Posterior cingulate gyrus (tissue), 11 donors: ENCODE data around the gene ITGAL.
"Not testable (repeated sequence)": the region's sequence is repeated elsewhere in the genome, so short reads cannot be mapped to it uniquely, and the experiment has no call there.

Source experiments
- DNase-seq, 10 donors: peaks; one replicate each; pipeline versions ENCODE4 v3.0.0 to v3.0.0-alpha.2; 2020 to 2021; ENCODE audit warnings: mixed read lengths in 3 of 10
- intact Hi-C: fragments of 100-400 bp; cut with DNase I; formaldehyde crosslinking; loops from one replicate; pipeline ENCODE4 v1.15.1; 2023

Gene ITGAL

DNA sequence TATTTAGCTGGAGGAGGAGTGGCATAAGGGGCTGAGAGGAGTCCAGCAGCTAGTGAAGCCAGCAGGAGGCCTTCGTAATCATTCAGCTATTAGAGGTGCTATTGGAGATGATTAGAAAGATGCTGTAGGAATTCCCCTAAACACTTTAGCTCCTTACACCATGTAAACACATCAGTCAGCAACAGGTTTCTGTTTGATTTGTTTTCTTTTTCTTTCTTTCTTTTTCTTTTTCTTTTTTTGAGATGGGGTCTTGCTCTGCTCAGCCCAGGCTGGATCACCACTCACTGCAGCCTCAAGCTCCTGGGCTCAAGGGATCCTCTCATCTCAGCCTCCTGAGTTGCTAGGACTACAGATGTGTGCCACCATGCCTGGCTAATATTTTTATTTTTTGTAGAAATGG is 16.2 kb upstream of the ITGAL start:
- intact Hi-C loops = no loop called here
- peak in 1 of 10 donors; percentile 12 for DNase-seq

GRCh38 chr16:30457256-30457655 is 15.3 kb upstream of the ITGAL start:
- DNase-seq = peak in 1 of 10 donors; percentile 17
- intact Hi-C loops = no loop called here

- peak in 2 of 10 donors; percentile 4 to 32 for DNase-seq
- intact Hi-C loops = no loop called here
Measured at GRCh38 chr16:30457743-30458560, 14.6 kb upstream of the ITGAL start.

- peak in 2 of 10 donors; percentile 44 to 52 for DNase-seq
- intact Hi-C loops = no loop called here
Measured at GRCh38 chr16:30458561-30459394, 13.8 kb upstream of the ITGAL start.

DNA sequence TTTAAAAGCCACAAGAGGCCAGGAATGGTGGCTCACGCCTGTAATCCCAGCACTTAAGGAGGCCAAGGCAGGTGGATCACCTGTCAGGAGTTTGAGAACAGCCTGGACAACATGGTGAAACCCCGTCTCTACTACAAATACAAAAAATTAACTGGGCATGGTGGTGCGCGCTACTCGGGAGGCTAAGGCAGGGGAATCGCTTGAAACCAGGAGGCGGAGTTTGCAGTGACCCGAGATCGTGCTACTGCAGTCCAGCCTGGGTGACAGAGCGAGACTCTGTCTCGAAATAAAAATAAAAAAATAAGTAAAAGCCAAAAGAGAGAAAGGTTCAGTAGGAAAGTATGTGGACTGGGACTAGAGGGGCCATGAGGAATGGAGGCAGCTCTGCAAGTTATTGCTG is 13.1 kb upstream of the ITGAL start:
- intact Hi-C loops = no loop called here
- peak in 1 of 10 donors; percentile 8 for DNase-seq

DNA sequence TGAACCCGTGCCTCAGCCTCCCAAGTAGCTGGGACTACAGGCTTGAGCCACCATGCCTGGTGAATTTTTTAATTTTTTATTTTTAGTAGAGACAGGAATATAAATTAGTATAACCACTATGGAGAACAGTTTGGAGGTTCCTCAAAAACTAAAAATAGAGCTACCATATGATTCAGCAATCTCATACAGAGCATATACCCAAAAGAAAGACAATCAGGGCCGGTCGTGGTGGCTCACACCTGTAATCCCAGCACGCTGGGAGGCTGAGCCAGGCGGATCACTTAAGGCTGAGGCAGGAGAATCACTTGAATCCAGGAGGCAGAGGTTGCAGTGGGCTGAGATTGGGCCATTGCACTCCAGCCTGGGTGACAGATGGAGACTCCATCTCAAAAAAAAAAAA is 11.1 kb upstream of the ITGAL start:
- peak in 3 of 10 donors; percentile 11 to 45 (median 24) for DNase-seq
- intact Hi-C loops = not testable (repeated sequence)

DNA sequence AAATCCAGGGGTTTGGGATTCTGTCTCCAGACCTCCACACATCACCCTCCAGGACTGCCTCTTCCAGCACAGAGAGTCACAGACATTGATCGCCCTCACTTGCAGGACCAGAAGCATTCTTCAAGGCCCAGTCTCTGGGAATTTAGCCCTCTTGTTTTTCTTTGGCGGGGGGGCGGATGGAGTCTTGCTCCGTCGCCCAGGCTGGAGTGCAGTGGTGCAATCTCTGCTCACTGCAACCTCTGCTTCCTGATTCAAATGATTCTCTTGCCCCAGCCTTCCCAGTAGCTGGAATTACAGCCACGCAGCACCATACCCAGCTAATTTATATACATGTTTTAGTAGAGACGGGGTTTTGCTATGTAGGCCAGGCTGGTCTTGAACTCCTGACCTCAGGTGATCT is 8.5 kb upstream of the ITGAL start:
- DNase-seq = peak in 2 of 10 donors; percentile 4 to 52
- intact Hi-C loops = no loop called here

DNA sequence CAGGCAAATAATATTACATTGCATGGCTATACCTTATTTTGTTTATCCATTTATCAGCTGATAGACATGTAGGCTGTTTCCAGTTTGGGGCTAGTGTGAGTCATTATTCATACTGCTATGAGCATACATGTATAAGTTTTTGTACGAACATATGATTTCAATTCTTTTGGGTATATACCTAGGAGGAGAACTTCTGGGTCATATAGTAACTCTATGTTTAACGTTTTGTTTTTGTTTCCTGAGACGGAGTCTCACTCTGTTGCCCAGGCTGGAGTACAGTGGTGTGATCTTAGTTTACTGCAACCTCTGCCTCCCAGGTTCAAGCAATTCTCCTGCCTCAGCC is 2.4 kb upstream of the ITGAL start:
- DNase-seq = no peak
- intact Hi-C loops = no loop called here

DNA sequence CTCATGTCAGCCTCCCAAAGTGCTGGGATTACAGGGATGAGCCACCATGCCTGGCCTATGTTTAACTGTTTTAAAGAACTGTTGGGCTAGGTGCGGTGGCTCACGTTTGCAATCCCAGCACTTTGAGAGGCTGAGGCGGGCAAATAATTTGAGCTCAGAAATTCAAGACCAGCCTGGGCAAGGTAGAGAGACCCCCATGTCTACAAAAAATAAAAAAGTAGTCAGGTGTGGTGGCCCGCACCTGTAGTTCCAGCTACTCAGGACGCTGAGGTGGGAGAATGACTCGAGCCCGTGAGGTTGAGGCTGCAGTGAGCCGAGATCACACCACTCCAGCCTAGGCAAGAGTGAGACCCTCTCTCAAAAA is 1.9 kb upstream of the ITGAL start:
- DNase-seq = peak in 1 of 10 donors; percentile 33
- intact Hi-C loops = no loop called here

GRCh38 chr16:30473231-30474073 is 910 bp downstream of the ITGAL start:
- intact Hi-C loops = no loop called here

GRCh38 chr16:30474074-30474452 is 1.5 kb downstream of the ITGAL start:
- intact Hi-C loops = no loop called here
- DNase-seq = peak in 1 of 10 donors; percentile 46

More at GRCh38 chr16:30473231-30474073, 910 bp downstream of the ITGAL start:
- peak in 1 of 10 donors; percentile 45 for DNase-seq

DNA sequence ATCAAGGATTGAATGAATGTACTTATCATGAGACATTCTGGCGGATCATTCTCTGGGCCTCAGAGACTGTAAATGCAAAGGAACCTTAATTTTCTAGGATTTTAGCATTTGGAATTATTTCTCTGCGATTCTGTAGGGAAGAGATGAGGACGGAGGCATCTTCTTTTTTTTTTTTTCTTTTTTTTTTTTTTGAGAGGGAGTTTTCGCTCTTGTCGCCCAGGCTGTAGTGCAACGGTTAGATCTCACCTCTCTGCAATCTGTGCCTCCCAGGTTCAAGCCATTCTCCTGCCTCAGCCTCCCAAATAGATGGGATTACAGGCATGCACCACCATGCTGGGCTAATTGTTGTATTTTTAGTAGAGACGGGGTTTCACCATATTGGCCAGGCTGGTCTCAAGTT is 2.1 kb downstream of the ITGAL start:
- DNase-seq = no peak
- intact Hi-C loops = no loop called here

DNA sequence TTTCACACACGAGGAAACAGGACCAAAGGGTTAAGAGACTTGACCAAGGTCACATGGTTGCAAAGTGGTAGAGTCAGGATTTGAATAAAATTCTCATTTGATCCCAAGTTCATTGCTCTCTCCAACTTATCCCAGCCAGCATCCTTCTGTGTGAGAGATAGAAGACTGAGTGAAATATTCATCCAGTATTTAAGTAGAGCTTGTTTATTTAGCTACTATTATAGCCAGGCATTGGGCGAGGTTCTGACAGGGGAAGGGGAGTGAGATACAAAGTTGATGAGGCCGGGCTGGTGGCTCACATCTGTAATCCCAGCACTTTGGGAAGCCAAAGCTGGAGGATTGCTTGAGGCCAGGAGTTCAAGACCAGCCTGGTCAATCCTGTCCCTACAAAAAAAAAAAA is 4.4 kb downstream of the ITGAL start:
- DNase-seq = no peak
- intact Hi-C loops = no loop called here

- DNase-seq = peak in 1 of 10 donors; percentile 11
- intact Hi-C loops = not testable (repeated sequence)
Measured at GRCh38 chr16:30477773-30478172, 5.2 kb downstream of the ITGAL start.

DNA sequence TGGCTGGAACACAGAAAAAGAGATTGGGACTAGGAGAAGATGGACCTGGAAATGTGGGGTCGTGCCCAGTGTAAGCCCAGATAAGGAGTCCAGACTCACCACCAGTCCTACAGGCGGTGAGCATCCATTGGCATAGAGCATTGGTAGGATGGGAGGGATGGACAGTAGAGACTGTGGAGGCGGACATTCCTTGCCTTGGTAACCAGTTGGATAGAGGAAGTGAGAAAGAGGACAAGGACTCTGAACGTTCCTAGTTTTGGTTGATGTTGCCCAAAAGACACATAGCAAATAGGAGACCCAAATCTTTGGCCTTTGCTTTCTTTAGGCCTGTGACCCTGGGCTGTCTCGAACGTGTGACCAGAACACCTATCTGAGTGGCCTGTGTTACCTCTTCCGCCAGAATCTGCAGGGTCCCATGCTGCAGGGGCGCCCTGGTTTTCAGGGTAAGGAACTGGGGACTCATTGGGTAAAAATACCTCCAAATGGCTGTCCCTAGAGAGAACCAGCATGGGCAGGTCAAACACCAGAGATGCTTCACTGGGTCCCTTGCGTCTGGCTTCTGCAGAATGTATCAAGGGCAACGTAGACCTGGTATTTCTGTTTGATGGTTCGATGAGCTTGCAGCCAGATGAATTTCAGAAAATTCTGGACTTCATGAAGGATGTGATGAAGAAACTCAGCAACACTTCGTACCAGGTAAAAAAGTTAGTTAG is 6.4 kb downstream of the ITGAL start:
- intact Hi-C loops = no loop called here
- peak in 1 of 10 donors; percentile 39 for DNase-seq

DNA sequence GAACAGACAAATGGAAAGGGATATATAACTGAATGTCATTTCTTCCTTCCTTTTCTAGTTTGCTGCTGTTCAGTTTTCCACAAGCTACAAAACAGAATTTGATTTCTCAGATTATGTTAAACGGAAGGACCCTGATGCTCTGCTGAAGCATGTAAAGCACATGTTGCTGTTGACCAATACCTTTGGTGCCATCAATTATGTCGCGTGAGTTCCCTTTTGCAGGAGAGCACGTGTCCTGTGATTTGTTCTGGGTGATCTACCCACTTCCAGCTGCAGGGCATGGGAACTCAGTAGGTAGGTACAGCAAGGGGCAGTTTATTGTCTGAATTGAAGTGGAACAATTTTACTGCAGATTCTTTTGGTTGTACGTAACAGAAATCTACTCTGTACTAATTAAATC is 8.8 kb downstream of the ITGAL start:
- peak in 1 of 10 donors; percentile 3 for DNase-seq
- intact Hi-C loops = no loop called here

DNA sequence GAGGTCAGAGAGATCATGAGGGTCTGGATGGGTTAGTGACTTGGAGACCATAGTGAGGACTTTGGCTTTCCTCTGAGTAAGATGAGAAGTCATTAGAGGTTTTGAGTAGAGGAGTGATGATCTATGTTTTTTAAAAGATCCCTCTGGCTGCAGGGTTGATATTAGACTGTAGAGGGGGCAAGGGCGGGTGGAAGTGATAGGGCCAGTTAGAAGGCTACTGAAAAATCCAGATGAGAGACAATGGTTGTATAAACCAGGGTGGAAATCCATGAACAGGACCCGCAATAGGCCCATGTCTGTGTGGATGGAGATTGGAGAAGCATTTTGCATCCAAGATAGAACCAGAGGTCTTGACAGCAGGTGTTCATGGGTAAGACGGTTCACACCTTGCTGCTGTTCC is 9.8 kb downstream of the ITGAL start:
- intact Hi-C loops = no loop called here
- peak in 1 of 10 donors; percentile 18 for DNase-seq

- DNase-seq = no peak
- intact Hi-C loops = no loop called here
Measured at GRCh38 chr16:30484887-30485286, 12.3 kb downstream of the ITGAL start.

GRCh38 chr16:30485818-30486436 is 13.4 kb downstream of the ITGAL start:
- intact Hi-C loops = no loop called here
- peak in 1 of 10 donors; percentile 14 for DNase-seq
